AG04450 (cell line): ENCODE data around the gene GET4. TPM values are rescaled to one million over a fixed set of nuclear protein-coding genes. Genes with fewer than 3 reads are reported as not detected.

Experiments
- CTCF ChIA-PET: fragments of 300-600, 350-600 bp; formaldehyde crosslinking; extraction: SDS; loops from one replicate; lab custom pipeline; 2022; ENCODE audit warnings: antibody characterized with exemption, inconsistent platforms; lab: Charles Lee
- POLR2A ChIA-PET: fragments of 350-600 bp; formaldehyde crosslinking; extraction: SDS; loops from one replicate; lab custom pipeline; 2021; ENCODE audit warnings: antibody characterized with exemption, inconsistent platforms; lab: Yijun Ruan, JAX
- DNase-seq: peaks from one replicate; pipeline ENCODE4 v3.0.0-alpha.2; 2011; ENCODE audit warnings: low read depth, low spot score
- H3K27ac ChIP-seq: one replicate; pipeline ENCODE4 v1.5.1; 2012; ENCODE audit warnings: low read depth, low read length, control low read depth
- H3K27me3 ChIP-seq: one replicate; pipeline ENCODE4 v1.6.0; 2012; ENCODE audit warnings: low read length; ENCODE audit not compliant: control insufficient read depth, insufficient read depth
- H3K4me3 ChIP-seq: 2 replicates; pipeline ENCODE4 v1.5.1; 2011; ENCODE audit warnings: mild to moderate bottlenecking, low read depth, low read length, control low read depth
- H3K9me3 ChIP-seq: 2 replicates; pipeline ENCODE4 v1.5.1; 2012; ENCODE audit warnings: low read length; ENCODE audit not compliant: control insufficient read depth, insufficient read depth
- polyA plus RNA-seq: library from polyadenylated mRNA; depleted of rRNA; stranded (reverse); fragments of >200 nt; gene quantifications from 2 replicates; pipeline ENCODE4 v1.2.3, GENCODE V29; 2011
- TF ChIP-seq, protein P1 (sequence below): IDR thresholded peaks from 2 replicates; pipeline ENCODE4 v1.5.1; 2011; ENCODE audit warnings: low read depth, low read length, control low read depth, inconsistent platforms

Gene GET4
- polyA plus RNA-seq, 1 experiment, result 13.9 TPM

DNA sequence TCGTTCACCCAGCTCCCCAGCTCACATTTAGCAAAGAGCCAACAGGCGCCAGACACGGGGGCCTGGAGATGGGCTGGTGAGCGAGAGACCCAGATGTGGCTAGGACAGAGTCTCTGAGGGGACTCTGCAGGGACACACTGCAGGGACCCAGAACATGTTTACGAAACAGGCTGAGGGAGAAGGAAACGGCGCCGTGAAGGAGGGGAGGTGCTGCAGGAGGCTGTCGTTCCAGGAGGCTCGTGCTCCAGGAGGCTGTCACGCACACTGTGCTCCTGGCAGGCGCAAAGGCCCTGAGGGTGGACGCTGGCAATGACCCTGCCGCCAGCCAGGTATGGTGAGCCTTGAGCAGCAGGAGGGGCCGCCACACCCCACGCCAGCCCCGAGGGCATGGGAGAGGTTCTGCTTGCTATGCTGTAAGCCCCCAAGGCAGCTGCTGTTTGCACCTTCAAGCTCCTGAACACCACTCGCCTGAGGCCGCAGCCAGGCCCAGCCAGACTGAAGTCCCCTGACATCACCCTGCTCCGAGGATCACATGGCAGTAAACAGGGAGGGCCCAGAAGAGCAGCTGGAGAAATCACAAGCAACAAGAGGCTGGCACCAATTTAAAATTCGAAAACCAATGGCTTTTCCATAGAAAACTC, 50.8 kb downstream of the GET4 start:
- Histone ChIP-seq H3K4me3 (no peak overlapping the region), H3K27ac (no peak overlapping the region), H3K27me3 (no peaks in the 10 kb centered on the region), H3K9me3 (no peaks in the 10 kb centered on the region; the same call in 1 of the 2 replicates)
- ChIA-PET POLR2A (no interaction called here), CTCF (no interaction called here)
- TF ChIP-seq, protein P1, sequence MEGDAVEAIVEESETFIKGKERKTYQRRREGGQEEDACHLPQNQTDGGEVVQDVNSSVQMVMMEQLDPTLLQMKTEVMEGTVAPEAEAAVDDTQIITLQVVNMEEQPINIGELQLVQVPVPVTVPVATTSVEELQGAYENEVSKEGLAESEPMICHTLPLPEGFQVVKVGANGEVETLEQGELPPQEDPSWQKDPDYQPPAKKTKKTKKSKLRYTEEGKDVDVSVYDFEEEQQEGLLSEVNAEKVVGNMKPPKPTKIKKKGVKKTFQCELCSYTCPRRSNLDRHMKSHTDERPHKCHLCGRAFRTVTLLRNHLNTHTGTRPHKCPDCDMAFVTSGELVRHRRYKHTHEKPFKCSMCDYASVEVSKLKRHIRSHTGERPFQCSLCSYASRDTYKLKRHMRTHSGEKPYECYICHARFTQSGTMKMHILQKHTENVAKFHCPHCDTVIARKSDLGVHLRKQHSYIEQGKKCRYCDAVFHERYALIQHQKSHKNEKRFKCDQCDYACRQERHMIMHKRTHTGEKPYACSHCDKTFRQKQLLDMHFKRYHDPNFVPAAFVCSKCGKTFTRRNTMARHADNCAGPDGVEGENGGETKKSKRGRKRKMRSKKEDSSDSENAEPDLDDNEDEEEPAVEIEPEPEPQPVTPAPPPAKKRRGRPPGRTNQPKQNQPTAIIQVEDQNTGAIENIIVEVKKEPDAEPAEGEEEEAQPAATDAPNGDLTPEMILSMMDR, result no peak
- DNase-seq, result no peak

DNA sequence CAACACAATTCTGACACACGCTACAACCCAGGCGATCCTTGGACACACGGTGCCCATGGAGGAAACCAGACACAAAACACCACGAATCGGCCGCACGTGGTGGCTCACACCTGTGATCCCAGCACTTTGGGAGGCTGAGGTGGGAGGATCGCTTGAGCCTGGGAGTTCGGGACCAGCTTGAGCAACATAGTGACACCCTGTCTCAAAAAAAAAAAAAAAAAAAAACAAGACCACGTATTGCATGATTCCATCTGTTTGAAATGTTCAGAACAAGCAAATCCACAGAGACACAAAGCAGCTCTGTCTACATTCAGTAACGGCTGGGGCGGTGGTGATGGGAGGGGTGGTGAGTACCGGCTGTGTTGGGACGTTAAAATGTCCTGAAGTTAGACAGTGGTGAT, 53.0 kb downstream of the GET4 start:
- ChIA-PET CTCF (no interaction called here), POLR2A (no interaction called here)
- Histone ChIP-seq H3K27ac (no peak overlapping the region), H3K4me3 (no peak overlapping the region), H3K9me3 (no peaks in the 10 kb centered on the region; the same call in 1 of the 2 replicates), H3K27me3 (no peaks in the 10 kb centered on the region)
- no peak for DNase-seq
- TF ChIP-seq, protein P1, result no peak

DNA sequence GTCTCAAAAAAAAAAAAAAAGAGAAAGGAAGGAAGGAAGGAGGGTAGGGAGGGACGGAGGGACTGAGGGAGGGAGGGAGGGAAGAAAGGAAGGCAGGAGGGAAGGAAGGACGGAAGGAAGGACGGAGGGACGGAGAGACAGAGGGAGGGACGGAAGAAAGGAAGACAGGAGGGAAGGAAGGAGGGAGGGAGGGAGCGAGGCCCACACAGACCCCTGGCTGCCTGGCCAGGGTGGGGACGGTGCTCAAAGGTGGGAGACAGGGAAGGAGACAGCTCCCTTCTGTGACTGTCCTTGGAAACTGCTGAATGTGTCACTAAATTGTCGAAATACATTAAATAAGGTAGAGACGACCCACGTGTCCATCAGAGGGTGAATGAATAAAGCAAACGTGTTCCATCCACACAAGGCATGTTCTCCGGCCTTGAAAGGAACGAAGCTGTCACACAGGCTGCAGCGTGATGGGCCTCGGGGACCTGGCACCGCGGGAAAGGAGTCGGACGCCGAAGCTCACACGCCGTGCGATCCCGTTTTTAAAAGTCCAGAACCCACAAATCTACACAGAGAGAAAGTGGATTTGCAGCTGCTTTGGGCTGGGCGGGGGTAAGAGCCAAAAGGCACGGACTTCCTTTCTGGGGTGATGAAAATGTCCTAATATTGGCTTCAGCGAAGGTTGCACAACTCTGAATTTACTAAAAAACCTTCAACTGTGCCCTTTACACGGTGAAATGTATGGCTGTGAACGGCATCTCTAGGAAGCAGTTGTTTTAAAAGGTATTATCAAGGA, 54.8 kb downstream of the GET4 start:
- ChIA-PET POLR2A (interaction anchor here (0.6 kb wide), 1 partner anchor 192 kb away, joined by 3 read pairs; no protein-coding TSS in a partner anchor), CTCF (no interaction called here)
- no peaks in the 10 kb centered on the region; the same call in 1 of the 2 replicates for H3K9me3 ChIP-seq
- no peaks in the 10 kb centered on the region for H3K27me3 ChIP-seq
- H3K27ac ChIP-seq, result no peak overlapping the region
- no peak overlapping the region for H3K4me3 ChIP-seq
- TF ChIP-seq, protein P1, result no peak
- no peak for DNase-seq

DNA sequence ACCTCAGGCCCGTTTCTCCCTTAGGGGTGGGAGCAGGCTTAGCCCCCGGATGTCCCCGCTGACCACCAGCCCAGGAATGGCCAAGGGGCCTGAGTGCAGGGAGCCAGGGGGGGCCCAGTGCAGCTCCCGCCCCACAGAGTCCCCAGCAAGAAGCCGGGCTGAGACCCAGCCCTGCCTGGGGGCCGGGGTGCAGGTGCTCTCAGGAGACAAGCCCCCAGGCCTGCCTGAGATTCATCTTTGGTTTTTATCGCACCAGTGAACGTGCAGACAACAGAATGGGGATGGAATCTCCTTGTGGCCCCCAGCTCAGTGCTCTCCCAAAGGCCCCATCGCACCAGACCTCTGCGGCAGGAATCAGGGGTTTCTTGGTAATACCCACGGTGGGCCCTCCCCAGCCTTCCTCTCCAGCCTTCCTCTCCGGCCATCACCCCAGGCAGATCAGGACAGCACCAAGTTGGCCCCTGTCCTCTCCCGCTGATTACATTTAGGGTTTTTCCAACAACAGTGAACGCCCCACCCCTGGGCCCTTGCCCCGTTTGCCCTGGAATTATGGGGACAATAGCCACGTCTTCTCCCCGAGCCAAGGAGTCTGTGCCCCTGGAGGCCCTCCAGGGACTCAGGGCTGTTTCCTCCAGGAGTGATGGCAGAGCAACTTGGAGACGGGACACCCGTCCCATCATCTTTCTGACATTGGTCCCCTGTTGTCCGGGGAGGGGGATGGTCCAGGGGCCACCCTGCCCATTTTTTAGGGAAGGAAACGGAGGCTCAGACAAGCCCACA, 55.7 kb downstream of the GET4 start:
- Histone ChIP-seq H3K27me3 (no peaks in the 10 kb centered on the region), H3K27ac (no peak overlapping the region), H3K9me3 (no peaks in the 10 kb centered on the region; the same call in 1 of the 2 replicates), H3K4me3 (no peak overlapping the region)
- TF ChIP-seq, protein P1, result no peak
- DNase-seq, result no peak
- ChIA-PET CTCF (no interaction called here), POLR2A (no interaction called here)
